NCI-H1930 (cell line): ENCODE results near the gene C5AR2.
"Not testable (repeated sequence)": the region's sequence is repeated elsewhere in the genome, so short reads cannot be mapped to it uniquely, and the experiment has no call there.

Experiments
- DNase-seq, 2 experiments: peaks; one replicate each; lab custom pipeline; 2025; lab: John Stamatoyannopoulos, UW

Gene C5AR2

GRCh38 chr19:47363758-47364531, 32.0 kb downstream of the C5AR2 start:
- DNase-seq = no peak

GRCh38 chr19:47365455-47365854, 33.5 kb downstream of the C5AR2 start:
- not testable (repeated sequence) for DNase-seq

- DNase-seq = no peak
These were observed 38.2 kb downstream of the C5AR2 start for GRCh38 chr19:47370045-47370611.

GRCh38 chr19:47371261-47371660, 39.3 kb downstream of the C5AR2 start:
- DNase-seq = no peak

GRCh38 chr19:47372603-47373002, 40.6 kb downstream of the C5AR2 start:
- DNase-seq = no peak

- no peak for DNase-seq
These were observed 41.6 kb downstream of the C5AR2 start for GRCh38 chr19:47373246-47374240.

- no peak for DNase-seq
These were observed 43.1 kb downstream of the C5AR2 start for GRCh38 chr19:47374876-47375693.

- DNase-seq = no peak
These were observed 44.0 kb downstream of the C5AR2 start for GRCh38 chr19:47375694-47376588.

GRCh38 chr19:47376589-47377144, 44.7 kb downstream of the C5AR2 start:
- DNase-seq = no peak

GRCh38 chr19:47377208-47377701, 45.3 kb downstream of the C5AR2 start:
- DNase-seq = no peak

GRCh38 chr19:47377801-47378200, 45.8 kb downstream of the C5AR2 start:
- DNase-seq = no peak

- DNase-seq = no peak
These were observed 46.3 kb downstream of the C5AR2 start for GRCh38 chr19:47378246-47378645.

- no peak for DNase-seq
These were observed 47.5 kb downstream of the C5AR2 start for GRCh38 chr19:47379381-47379938.

- no peak for DNase-seq
These were observed 48.6 kb downstream of the C5AR2 start for GRCh38 chr19:47380559-47380958.

- no peak for DNase-seq
These were observed 49.1 kb downstream of the C5AR2 start for GRCh38 chr19:47381121-47381520.

GRCh38 chr19:47381653-47382279, 49.8 kb downstream of the C5AR2 start:
- DNase-seq = no peak

- DNase-seq = not testable (repeated sequence)
These were observed 51.9 kb downstream of the C5AR2 start for GRCh38 chr19:47383890-47384289.

GRCh38 chr19:47384533-47384932, 52.6 kb downstream of the C5AR2 start:
- not testable (repeated sequence) for DNase-seq

GRCh38 chr19:47386582-47386981, 54.6 kb downstream of the C5AR2 start:
- not testable (repeated sequence) for DNase-seq
